Natural killer cell (primary cell): ENCODE results near the gene ARL6IP6. TPM values are rescaled to one million over a fixed set of nuclear protein-coding genes. Genes with fewer than 3 reads are reported as not detected.
"Not testable (repeated sequence)": the region's sequence is repeated elsewhere in the genome, so short reads cannot be mapped to it uniquely, and the experiment has no call there.

Experiments used
- ATAC-seq, 3 donors: fragments of 150-1000 bp in 2 of 3; fragments of 200-7000 bp in 1 of 3; cut with Tn5 transposase; 1 replicate in 1 of 3; 2 replicates in 2 of 3; pipeline ENCODE4 v1.10.0; 2021; ENCODE audit warnings: mild to moderate bottlenecking in 2 of 3, moderate library complexity in 2 of 3
- DNase-seq, 2 donors: peaks; one replicate each; pipeline versions ENCODE4 v3.0.0 to v3.0.0-alpha.2; 2013 to 2021; ENCODE audit warnings: mixed read lengths in 1 of 2
- H3K27ac ChIP-seq: one replicate; pipeline ENCODE4 v1.5.1; 2013; ENCODE audit warnings: mild to moderate bottlenecking, low read length
- H3K27me3 ChIP-seq: one replicate; pipeline ENCODE4 v1.6.1; 2013; ENCODE audit warnings: low read length; ENCODE audit not compliant: control insufficient read depth, insufficient read depth
- H3K36me3 ChIP-seq: one replicate; pipeline ENCODE4 v1.6.1; 2013; ENCODE audit warnings: low read length; ENCODE audit not compliant: control insufficient read depth, insufficient read depth
- H3K4me1 ChIP-seq: one replicate; pipeline ENCODE4 v1.6.1; 2013; ENCODE audit warnings: low read length; ENCODE audit not compliant: control insufficient read depth, insufficient read depth
- H3K4me3 ChIP-seq: one replicate; pipeline ENCODE4 v1.5.1; 2013; ENCODE audit warnings: low read length
- H3K9me3 ChIP-seq: one replicate; pipeline ENCODE4 v1.6.1; 2013; ENCODE audit warnings: low read length; ENCODE audit not compliant: control insufficient read depth, insufficient read depth
- H3K27ac Mint-ChIP-seq, 2 donors: one replicate each; pipeline ENCODE4 v1.8.0; 2022; ENCODE audit warnings: mild to moderate bottlenecking in 2 of 2, mixed read lengths in 2 of 2, moderate library complexity in 1 of 2
- H3K27me3 Mint-ChIP-seq, 2 donors: one replicate each; pipeline ENCODE4 v1.8.0; 2022; ENCODE audit warnings: low read depth in 2 of 2, mixed read lengths in 2 of 2
- H3K36me3 Mint-ChIP-seq: one replicate; pipeline ENCODE4 v1.8.0; 2022; ENCODE audit warnings: mixed read lengths
- H3K4me1 Mint-ChIP-seq, 2 donors: one replicate each; pipeline ENCODE4 v1.8.0; 2022; ENCODE audit warnings: mixed read lengths in 2 of 2
- H3K4me3 Mint-ChIP-seq: one replicate; pipeline ENCODE4 v1.8.0; 2022; ENCODE audit warnings: mild to moderate bottlenecking, moderate library complexity, mixed read lengths
- H3K9me3 Mint-ChIP-seq, 2 donors: one replicate each; pipeline ENCODE4 v1.8.0; 2022; ENCODE audit warnings: mixed read lengths in 2 of 2
- WGBS: methylation state at CpG from one replicate; pipeline ENCODE4 v1.1.7; 2013; ENCODE audit warnings: missing lambda C conversion rate; ENCODE audit not compliant: insufficient coverage; 5-methylcytosine and 5-hydroxymethylcytosine counted together
- intact Hi-C: fragments of 100-400 bp; cut with micrococcal nuclease; formaldehyde crosslinking; loops from one replicate; pipeline ENCODE4 v1.14.2; 2022
- total RNA-seq, 4 donors: library from RNA; stranded (reverse); fragments of 120-200 nt in 1 of 4; gene quantifications; one replicate each; pipeline versions ENCODE4 v1.2.3 to v1.2.4, GENCODE V29; 2013 to 2022
- TF ChIP-seq, protein P1 (sequence below): fragments of 200-600 bp; IDR thresholded peaks from one replicate; pipeline ENCODE4 v1.8.0; 2022; ENCODE audit warnings: antibody characterized with exemption

ARL6IP6 gene
- total RNA-seq, 3 donors from 2014 or later (not counting 1 experiment from before 2014, with no cell fraction given): 10.0 to 15.0 (median 11.4) TPM

DNA sequence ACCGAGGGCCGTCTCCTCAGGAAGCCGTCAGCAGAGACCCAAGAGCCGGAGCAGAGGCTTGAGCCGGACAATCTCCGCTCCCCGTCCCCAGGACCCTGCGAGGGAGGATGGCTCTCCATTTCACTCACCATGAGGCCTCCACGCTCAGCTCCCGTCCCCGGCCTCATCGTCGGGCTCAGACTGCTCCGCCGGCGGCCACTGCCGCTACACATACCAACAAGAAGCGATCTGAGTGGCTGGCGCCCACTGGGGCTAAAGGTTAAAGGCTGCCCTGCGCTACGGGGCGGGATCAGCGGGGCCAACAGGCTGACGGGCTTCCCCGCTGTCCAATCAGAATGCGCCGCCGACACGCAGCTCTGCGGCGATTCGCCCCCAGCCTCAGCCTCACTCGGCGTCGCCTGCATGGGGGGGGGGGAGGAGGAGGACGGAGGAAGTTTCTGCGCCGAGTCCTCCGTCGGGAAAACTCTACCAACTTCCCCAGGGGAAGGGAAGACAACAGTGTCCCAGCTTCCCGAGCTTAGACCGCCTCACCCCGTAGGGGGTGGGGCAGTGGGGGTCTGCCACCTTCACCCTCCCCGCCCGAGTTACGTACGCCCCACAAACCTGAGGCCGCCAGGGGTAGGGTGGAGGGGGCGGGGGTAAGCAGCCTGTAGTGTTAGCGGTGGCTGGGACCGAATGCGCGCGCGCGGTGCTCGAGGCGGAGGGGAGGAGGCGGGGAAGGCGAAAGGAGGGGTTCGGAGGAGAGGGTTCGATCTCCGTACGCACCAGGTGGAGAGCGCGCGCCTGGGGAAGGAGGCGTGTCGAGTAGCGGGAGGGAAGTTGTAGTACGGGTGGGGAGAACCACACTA lies 968 bp upstream of the ARL6IP6 start, which contains the start of gene PRPF40A:
TSS of gene PRPF40A (minus strand) at position 234 of the 848 bp plus-strand sequence. CDS start at position 212, 22 bp downstream.
- Histone ChIP-seq H3K4me3 (peak within 1 kb of the TSS; percentile 86), H3K27ac (peak within 1 kb of the TSS; percentile 94), H3K27me3 (no peaks in the 10 kb centered on the region), H3K4me1 (peaks cover 9% of the 10 kb centered on the region), H3K36me3 (peaks cover 18% of the 10 kb centered on the region), H3K9me3 (no peaks in the 10 kb centered on the region)
- DNase-seq (peak; percentile 99), ATAC-seq (peak; percentile 75 to 90 (median 78))
- Mint-ChIP-seq H3K36me3 (peaks cover 6% of the 10 kb centered on the region), H3K9me3 (no peaks in the 10 kb centered on the region), H3K27me3 (peaks cover 0 to 2% of the 10 kb centered on the region in 2 donors), H3K4me3 (peak within 1 kb of the TSS; percentile 94), H3K27ac (peak within 1 kb of the TSS; percentile 96 to 98), H3K4me1 (peaks cover 61 to 64% of the 10 kb centered on the region in 2 donors)
- under 1% methylated on average over 58 of the region's 71 CpGs for WGBS
- intact Hi-C loops: loop anchor here (1.0 to 5.0 kb wide), 4 partner anchors 13 to 890 kb away; partner anchors contain the start of genes ARL5A and STAM2
- TF ChIP-seq, protein P1, sequence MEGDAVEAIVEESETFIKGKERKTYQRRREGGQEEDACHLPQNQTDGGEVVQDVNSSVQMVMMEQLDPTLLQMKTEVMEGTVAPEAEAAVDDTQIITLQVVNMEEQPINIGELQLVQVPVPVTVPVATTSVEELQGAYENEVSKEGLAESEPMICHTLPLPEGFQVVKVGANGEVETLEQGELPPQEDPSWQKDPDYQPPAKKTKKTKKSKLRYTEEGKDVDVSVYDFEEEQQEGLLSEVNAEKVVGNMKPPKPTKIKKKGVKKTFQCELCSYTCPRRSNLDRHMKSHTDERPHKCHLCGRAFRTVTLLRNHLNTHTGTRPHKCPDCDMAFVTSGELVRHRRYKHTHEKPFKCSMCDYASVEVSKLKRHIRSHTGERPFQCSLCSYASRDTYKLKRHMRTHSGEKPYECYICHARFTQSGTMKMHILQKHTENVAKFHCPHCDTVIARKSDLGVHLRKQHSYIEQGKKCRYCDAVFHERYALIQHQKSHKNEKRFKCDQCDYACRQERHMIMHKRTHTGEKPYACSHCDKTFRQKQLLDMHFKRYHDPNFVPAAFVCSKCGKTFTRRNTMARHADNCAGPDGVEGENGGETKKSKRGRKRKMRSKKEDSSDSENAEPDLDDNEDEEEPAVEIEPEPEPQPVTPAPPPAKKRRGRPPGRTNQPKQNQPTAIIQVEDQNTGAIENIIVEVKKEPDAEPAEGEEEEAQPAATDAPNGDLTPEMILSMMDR: no peak

DNA sequence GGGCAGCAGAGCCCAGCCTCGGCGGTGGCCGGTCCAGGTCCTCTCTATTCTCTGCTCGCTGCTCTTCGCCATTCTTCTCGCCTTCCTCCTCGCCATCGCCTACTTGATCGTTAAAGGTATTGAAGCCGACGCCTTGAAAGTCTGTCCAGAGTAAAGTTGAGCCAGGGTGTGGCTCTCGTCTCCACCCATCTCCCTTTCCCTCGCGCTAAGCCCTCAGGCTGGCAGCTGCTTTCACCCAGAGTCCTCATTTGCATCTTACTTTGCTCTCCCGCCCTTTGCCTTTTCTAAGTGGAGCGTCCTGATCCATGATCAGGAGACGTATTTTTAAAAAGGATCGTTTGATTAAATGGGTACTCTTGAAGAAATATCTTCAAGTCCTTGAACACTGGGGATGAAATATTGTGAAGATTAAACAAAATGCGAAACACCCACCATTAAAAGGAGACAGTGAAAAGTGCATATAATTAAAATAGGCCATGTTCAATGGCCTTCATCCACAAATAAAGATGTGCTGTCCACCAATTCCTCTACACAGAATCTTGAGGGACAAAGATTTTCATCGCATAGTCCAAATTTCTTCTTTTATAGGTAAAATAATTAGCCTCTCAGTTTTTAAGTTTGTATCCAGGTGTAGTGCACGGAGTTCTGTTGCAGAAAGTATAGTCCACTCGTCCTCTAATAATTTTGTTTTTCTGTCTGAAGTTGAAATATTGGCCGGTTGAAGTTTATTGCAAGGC lies 657 bp downstream of the ARL6IP6 start:
- ATAC-seq (no peak), DNase-seq (no peak)
- H3K27ac ChIP-seq: peak overlapping the region; percentile 94
- no peaks in the 10 kb centered on the region for H3K9me3 ChIP-seq
- peaks cover 9% of the 10 kb centered on the region for H3K4me1 ChIP-seq
- no peaks in the 10 kb centered on the region for H3K9me3 Mint-ChIP-seq
- peak overlapping the region; percentile 96 to 98 for H3K27ac Mint-ChIP-seq
- TF ChIP-seq, protein P1: no peak
- H3K36me3 Mint-ChIP-seq: peaks cover 2% of the 10 kb centered on the region
- intact Hi-C loops: loop anchor here (1.0 to 5.0 kb wide), 3 partner anchors 11 to 892 kb away; partner anchors contain the start of genes ARL5A and STAM2
- H3K27me3 Mint-ChIP-seq: peaks cover 0 to 2% of the 10 kb centered on the region in 2 donors
- peaks cover 50 to 66% of the 10 kb centered on the region in 2 donors for H3K4me1 Mint-ChIP-seq
- no peaks in the 10 kb centered on the region for H3K27me3 ChIP-seq
- WGBS: 10% methylated on average over 20 of the region's 23 CpGs
- H3K36me3 ChIP-seq: peaks cover 14% of the 10 kb centered on the region
- peak overlapping the region; percentile 86 for H3K4me3 ChIP-seq
- peak overlapping the region; percentile 94 for H3K4me3 Mint-ChIP-seq

DNA sequence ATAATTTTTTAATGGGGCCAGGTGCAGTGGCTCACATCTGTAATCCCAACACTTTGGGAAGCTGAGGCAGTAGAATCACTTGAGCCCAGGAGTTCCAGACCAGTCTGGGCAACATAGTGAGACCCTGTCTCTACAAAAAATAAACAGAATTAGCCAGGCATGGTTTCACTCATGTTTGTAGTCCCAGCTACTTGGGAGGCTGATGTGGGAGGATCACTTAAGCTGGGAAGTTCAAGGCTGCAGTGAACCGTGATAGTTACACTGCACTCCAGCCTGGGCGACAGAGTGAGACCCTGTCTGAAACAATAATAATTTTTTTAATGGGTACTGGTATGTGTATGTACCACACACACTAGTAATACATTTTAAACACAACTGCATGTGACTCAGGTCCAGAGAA lies 2.4 kb downstream of the ARL6IP6 start:
- Histone ChIP-seq H3K36me3 (peaks cover 4% of the 10 kb centered on the region), H3K4me1 (peaks cover 8% of the 10 kb centered on the region), H3K27ac (no peak overlapping the region), H3K9me3 (no peaks in the 10 kb centered on the region), H3K27me3 (no peaks in the 10 kb centered on the region), H3K4me3 (no peak overlapping the region)
- TF ChIP-seq, protein P1: no peak
- peaks cover 0 to 2% of the 10 kb centered on the region in 2 donors for H3K27me3 Mint-ChIP-seq
- no peaks in the 10 kb centered on the region for H3K9me3 Mint-ChIP-seq
- intact Hi-C loops: no loop called here
- H3K4me3 Mint-ChIP-seq: peak overlapping the region; percentile 60
- WGBS: 86% methylated on average over 1 of the region's 2 CpGs
- H3K36me3 Mint-ChIP-seq: no peaks in the 10 kb centered on the region
- no peak for DNase-seq
- H3K27ac Mint-ChIP-seq: no peak overlapping the region
- no peak for ATAC-seq
- H3K4me1 Mint-ChIP-seq: peaks cover 42 to 55% of the 10 kb centered on the region in 2 donors

DNA sequence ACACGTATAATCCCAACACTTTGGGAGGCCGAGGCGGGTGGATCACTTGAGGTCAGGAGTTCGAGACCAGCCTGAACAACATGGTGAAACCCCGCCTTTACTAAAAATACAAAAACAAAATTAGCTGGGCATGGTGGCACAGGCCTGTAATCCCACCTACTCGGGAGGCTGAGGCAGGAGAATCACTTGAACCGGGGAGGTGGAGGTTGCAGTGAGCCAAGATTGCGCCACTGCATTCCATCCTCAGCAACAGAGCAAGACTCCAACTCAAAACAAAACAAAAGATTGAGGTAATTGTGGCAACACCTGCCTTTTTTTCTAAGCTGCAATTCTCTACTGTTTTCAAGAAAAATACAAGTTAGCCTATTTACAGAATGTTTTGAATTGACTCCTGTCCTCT lies 4.2 kb downstream of the ARL6IP6 start:
- H3K4me3 ChIP-seq, H3K9me3 ChIP-seq, H3K4me3 Mint-ChIP-seq, H3K9me3 Mint-ChIP-seq, ATAC-seq, intact Hi-C loops, H3K27ac ChIP-seq, H3K36me3 ChIP-seq, H3K27me3 ChIP-seq, H3K27me3 Mint-ChIP-seq, DNase-seq, H3K36me3 Mint-ChIP-seq, H3K4me1 ChIP-seq, H3K27ac Mint-ChIP-seq: not testable (repeated sequence)
- WGBS: 99% methylated on average over 8 of the region's 8 CpGs
- peaks cover 29 to 39% of the 10 kb centered on the region in 2 donors for H3K4me1 Mint-ChIP-seq
